ENCODE measurements around the gene GDI2. TPM values are rescaled to one million over a fixed set of nuclear protein-coding genes. Genes with fewer than 3 reads are reported as not detected.
"Not testable (repeated sequence)": the region's sequence is repeated elsewhere in the genome, so short reads cannot be mapped to it uniquely, and the experiment has no call there.

The GDI2 gene
- 164 TPM for total RNA-seq

- peak; percentile 99 for ATAC-seq
Measured at GRCh38 chr10:5813341-5814109, at the start of gene GDI2. GDI2 (minus strand) TSS chr10:5813434; CDS start chr10:5813258, 176 bp downstream.

DNA sequence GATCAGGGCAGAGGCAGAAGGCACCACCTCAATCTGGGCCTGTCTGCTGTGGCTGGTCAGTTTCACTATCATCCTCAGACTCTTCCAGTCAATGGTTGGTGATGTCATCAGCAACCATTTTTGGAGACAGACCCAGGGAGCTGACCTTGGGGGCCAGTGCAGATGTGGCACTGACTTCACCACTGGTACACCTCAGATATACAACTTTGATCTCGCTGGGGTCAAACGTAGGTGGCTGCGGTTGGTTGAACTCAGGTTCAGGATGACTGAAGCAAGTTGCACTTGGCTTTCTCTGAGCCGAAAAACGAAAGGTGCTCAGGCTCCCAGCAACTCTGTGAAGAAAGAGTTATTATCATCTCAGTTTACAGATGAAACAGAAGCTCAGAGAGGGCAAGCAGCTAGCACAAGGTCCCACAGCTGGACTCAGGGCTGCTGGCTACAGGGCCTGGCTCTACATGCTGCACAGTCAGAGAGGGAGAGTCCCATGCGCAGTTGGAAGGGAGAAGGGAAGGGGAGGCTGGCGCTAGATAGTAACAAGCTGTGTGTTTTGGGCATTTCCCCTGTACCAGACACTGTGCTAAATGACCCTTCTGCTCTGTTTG, 49.2 kb upstream of the GDI2 start:
- peak; percentile 49 for ATAC-seq

DNA sequence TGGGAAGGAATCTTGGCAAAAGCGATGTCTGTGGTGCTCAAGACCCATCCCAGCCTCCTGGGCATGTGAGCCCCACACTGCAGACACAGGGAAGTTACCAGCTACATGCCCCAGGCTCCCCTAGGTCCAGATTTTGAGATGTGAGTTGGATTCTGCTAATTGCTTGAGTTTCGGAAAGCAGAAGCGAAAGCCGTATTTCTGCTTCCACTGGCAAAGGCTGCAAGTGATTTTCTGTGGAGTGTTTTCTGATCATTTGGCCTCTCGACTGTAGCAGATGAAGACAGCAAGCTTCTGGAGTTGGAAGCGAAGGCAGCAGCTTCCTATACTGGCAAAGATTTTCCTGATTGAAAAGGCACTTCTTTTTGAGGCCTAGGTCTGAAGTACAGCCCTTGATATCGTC, 46.8 kb upstream of the GDI2 start:
- ATAC-seq = no peak

- no peak for ATAC-seq
Measured at GRCh38 chr10:5858811-5859210, 45.6 kb upstream of the GDI2 start.

- ATAC-seq = no peak
Measured at GRCh38 chr10:5856701-5857004, 43.4 kb upstream of the GDI2 start.

DNA sequence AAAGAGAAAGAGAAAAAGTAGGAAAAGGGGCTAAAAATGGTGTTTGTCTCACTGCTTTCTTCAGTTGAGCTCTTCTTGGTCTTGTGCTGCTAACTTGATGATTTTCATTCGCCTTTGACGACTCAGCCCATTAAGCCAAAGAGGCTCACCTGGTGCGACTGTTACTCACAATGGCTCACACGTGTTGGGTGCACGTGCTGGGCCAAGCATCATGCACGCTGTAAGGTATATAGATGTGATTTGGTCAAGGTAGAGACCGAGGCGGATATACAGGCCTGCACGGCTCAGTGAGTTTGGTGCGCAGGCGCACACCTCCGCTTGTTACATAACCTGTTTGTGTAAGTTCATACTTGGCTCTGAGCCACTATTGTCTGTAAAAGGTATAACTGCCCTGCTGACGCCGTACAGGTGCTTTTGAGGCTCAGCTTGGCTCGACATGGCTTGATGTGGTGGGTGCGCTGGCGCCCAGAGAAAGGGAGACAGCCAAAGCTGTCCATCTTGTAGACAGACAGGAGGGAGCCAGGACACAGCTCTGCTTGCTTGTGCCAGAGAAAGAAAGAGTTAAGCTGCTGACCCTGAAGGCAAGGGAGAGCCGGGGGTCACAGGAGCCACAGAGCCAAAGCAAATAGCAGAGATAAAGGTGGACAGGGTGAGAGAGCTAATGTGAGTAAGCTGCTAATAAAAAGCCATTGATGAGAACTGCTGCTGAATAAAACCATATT, 42.9 kb upstream of the GDI2 start:
- peak; percentile 74 for ATAC-seq

DNA sequence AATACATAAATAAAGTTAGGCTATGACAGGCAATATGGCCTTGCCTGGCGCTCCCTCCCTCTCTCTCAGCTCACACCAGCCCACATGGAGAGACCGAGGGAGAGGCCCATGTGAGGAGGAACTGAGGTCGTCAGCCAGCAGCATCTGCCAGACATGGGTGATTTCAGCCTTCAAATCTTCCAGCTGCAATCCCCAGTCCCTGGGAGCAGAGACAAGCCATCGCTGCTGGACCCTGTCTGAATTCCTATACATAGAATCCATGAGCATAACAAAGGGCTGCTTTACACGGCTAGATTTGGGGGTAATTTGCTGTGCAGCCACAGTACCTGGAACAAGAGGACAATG, 40.9 kb upstream of the GDI2 start:
- no peak for ATAC-seq

- ATAC-seq = not testable (repeated sequence)
Measured at GRCh38 chr10:5846667-5847066, 33.4 kb upstream of the GDI2 start.

- no peak for ATAC-seq
Measured at GRCh38 chr10:5844345-5845055, 31.3 kb upstream of the GDI2 start.

- no peak for ATAC-seq
Measured at GRCh38 chr10:5843686-5844344, 30.6 kb upstream of the GDI2 start.

DNA sequence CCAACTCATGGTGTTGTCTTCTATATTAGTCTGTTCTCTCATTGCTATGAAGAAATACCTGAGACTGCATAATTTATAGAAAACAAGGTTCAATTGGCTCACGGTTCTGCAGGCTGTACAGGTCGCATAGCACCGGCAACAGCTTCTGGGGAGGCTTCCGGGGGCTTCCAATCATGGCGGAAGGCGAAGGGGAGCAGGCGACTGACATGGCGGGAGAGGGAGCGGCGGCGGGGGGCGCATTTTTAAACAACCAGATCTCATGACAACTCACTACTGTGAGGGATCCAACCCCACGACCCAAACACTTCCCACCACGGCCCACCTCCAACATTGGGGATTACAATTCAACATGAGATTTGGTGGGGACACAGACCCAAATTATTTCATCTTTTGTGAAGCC, 28.7 kb upstream of the GDI2 start:
- no peak for ATAC-seq

DNA sequence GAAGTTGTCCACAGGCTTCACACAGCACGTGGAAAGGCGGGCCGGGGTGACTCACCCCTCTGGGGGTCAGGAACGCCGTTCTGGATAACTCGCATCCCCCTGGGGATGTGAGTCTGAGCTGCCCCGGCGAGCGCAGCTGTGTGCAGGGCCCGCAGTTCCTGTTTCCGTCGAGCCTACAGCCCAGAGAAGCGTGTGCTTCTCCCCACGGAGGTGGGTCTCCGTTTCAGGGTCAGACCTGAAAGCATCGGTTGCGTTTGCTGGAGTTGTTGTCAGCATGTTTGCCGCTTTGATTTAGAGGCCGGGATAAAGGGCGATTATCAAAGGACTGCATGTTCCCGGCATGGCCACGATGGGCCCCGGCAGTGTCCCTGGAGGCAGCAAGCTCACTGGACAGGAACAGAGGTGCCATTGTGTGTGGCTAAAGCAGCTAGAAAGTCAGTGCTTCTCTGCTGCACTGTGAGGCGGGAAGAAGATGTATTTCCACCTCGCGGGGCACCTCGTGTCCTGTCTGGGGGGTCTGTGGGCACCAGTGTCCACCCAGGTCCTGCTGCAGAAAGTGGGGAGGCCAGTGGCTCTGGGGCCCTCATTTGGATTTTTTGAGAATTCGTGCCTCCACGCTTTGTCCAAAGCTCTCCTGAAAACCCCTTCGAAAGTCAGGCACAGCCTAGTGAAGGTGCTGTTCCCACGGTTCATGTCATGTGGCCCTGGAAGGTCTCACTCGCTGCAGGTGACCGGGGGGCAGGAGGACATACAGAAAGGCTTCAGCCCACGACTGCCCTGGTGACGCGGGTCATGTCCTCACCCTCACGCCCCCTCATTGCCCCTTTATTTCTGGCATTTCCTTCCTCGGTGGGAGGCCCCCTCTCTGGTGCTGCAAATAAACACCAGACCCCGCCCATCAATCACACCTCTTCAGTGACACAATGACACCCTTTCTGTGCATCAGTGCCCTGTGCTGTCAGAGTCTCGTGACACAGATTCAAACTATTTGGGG, 27.4 kb upstream of the GDI2 start:
- peak; percentile 76 for ATAC-seq

- not testable (repeated sequence) for ATAC-seq
Measured at GRCh38 chr10:5836181-5836580, 22.9 kb upstream of the GDI2 start.

DNA sequence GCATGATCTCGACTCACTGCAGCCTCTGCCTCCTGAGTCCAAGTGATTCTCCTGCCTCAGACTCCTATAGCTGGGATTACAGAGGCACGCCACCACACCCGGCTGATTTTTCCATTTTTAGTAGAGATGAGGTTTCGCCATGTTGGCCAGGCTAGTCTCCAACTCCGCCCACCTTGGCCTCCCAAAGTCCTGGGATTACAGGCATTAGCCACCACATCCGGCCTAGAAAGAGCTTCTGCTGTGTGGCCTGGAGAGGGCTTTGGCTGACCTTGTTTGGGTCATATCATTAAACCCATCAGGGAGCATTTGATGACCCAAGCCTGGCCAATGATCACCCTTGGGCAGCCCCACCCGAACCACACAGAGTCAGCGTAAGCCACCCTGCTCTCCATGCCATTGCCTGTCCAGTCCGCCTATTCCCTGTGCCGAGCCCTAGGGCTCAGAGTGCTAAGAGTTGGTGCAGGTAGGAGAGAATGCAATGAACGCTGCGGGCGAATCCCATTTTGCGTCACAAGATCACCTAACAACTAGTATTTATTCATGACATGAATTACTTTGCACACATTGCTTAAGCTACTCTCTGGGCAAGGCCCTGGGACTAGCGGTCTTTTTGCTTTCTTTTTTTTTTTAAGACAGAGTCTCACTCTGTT, 22.3 kb upstream of the GDI2 start:
- ATAC-seq = no peak

DNA sequence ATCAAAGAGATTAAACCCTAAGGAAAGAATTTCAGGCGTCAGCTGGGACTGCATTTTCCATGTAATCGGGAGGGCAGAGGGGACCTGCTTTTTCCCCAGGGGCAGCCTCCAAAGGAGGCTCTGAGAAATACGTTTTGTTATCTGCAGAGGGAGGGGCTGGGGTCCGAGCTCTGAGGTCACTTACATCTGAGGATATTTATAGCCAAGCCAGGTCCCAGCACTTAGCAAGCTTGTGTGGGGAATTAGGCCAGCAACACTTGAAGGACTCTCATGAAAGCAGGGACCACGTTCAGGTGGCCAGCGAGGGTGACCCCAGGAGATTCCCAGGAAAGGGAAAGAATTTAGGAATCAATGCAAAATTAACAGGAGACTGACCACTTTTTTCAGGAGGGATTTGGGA, 20.6 kb upstream of the GDI2 start:
- ATAC-seq = no peak

GRCh38 chr10:5832946-5833345, 19.7 kb upstream of the GDI2 start:
- peak; percentile 96 for ATAC-seq

DNA sequence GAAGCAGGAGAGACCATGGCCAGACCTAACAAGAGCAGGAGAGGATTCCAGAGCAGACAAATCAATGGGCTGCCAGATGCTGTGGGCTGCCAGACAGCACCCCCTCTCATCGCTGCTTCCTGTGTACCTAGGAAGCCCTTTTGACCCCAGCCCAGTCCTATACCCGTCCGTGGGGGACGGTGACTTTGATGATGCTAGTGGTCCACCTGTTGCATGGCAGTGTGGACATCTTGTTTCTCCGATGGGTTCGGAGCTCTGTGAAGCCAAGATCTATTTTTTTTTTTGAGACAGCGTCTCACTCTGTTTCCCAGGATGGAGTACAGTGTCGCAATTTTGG, 18.2 kb upstream of the GDI2 start:
- ATAC-seq = no peak

DNA sequence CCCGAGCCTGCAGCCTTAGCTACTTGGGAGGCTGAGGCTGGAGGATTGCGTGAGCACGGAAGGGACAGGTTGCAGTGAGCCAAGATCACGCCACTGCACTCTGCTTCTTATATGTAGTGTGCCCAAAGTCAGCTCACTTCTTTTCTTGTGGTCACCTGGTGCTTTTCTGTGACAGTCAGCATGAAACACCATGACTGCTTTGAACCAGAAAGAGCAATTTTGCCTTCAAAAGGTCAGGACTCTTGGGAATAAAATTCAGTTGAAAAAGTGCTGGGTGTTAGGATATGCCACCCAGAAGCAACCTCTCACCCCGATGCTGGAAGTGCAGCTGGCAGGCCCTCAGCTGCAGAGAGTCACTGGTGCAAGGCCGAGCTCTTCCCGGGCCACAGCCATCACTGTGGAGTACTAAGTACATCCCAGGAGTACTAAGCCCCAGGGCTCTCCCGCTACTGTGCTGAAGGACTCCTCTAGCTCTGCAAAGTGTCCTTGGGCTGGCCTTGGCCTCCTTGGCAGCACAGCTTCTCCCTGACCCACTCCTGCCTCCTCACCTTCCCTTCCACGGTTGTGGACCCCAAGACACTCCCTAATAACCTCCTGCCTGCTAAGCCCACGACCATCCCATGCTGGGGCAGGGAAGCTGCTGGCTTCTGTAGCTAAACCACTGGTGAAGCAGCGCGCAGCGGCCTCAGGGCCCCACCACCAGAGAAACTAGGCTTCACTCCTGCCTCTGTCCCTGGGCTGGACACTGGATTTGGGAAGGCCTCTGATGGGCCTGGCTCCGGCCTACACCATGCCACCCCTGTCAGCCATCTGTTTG, 17.6 kb upstream of the GDI2 start:
- no peak for ATAC-seq

GRCh38 chr10:5829267-5829666, 16.0 kb upstream of the GDI2 start:
- no peak for ATAC-seq

GRCh38 chr10:5828725-5829124, 15.5 kb upstream of the GDI2 start:
- no peak for ATAC-seq
